Osteoblast (primary cell): ENCODE data around the gene KIF23. TPM values are rescaled to one million over a fixed set of nuclear protein-coding genes. Genes with fewer than 3 reads are reported as not detected.
A peak's percentile ranks its signal among the peaks of the same experiment; 100 is the strongest.

ENCODE experiments used
- DNase-seq: peaks from one replicate; pipeline ENCODE4 v3.0.0; 2011; ENCODE audit warnings: low spot score, mixed read lengths; ENCODE audit not compliant: insufficient read length; ENCODE audit errors: missing footprints
- H2AFZ ChIP-seq: 2 replicates; pipeline ENCODE4 v1.6.0; 2011; ENCODE audit warnings: mild to moderate bottlenecking, low read length
- H3K27ac ChIP-seq: 2 replicates; pipeline ENCODE4 v1.5.1; 2011; ENCODE audit warnings: mild to moderate bottlenecking, low read depth, low read length, moderate library complexity
- H3K27me3 ChIP-seq: 2 replicates; pipeline ENCODE4 v1.6.0; 2012; ENCODE audit warnings: mild to moderate bottlenecking, control low read depth, inconsistent platforms, low read length, moderate library complexity; ENCODE audit not compliant: insufficient read depth
- H3K36me3 ChIP-seq: 2 replicates; pipeline ENCODE4 v1.5.1; 2011; ENCODE audit warnings: mild to moderate bottlenecking, low read length, control low read depth, moderate library complexity; ENCODE audit not compliant: insufficient read depth
- H3K4me1 ChIP-seq: 2 replicates; pipeline ENCODE4 v1.5.1; 2011; ENCODE audit warnings: mild to moderate bottlenecking, low read length, control low read depth, moderate library complexity; ENCODE audit not compliant: insufficient read depth
- H3K4me2 ChIP-seq: 2 replicates; pipeline ENCODE4 v1.6.0; 2011; ENCODE audit warnings: mild to moderate bottlenecking, low read length; ENCODE audit not compliant: insufficient read depth
- H3K4me3 ChIP-seq: fragments of 200-600 bp; sonication (generic); 3 replicates; pipeline ENCODE4 v1.5.1; 2012; ENCODE audit warnings: mild to moderate bottlenecking, low read length, inconsistent platforms; ENCODE audit not compliant: insufficient read depth
- H3K79me2 ChIP-seq: 2 replicates; pipeline ENCODE4 v1.6.0; 2012; ENCODE audit warnings: mild to moderate bottlenecking, low read length, control low read depth, inconsistent platforms; ENCODE audit not compliant: insufficient read depth
- H3K9me3 ChIP-seq: 2 replicates; pipeline ENCODE4 v1.5.1; 2011; ENCODE audit warnings: low read depth, low read length, control low read depth
- H4K20me1 ChIP-seq: 2 replicates; pipeline ENCODE4 v1.6.0; 2012; ENCODE audit warnings: mild to moderate bottlenecking, low read length, control low read depth; ENCODE audit not compliant: insufficient read depth
- total RNA-seq: library from RNA; depleted of rRNA; stranded (reverse); fragments of >200 nt; gene quantifications from 2 replicates; pipeline ENCODE4 v1.2.3, GENCODE V29; 2012
- TF ChIP-seq, protein P1 (sequence below): IDR thresholded peaks from 2 replicates; pipeline ENCODE4 v1.5.1; 2011; ENCODE audit warnings: mild to moderate bottlenecking, low read depth, low read length, moderate library complexity; ENCODE audit errors: extremely low read depth

The KIF23 gene
- total RNA-seq, 1 donor, result 8.3 TPM

DNA sequence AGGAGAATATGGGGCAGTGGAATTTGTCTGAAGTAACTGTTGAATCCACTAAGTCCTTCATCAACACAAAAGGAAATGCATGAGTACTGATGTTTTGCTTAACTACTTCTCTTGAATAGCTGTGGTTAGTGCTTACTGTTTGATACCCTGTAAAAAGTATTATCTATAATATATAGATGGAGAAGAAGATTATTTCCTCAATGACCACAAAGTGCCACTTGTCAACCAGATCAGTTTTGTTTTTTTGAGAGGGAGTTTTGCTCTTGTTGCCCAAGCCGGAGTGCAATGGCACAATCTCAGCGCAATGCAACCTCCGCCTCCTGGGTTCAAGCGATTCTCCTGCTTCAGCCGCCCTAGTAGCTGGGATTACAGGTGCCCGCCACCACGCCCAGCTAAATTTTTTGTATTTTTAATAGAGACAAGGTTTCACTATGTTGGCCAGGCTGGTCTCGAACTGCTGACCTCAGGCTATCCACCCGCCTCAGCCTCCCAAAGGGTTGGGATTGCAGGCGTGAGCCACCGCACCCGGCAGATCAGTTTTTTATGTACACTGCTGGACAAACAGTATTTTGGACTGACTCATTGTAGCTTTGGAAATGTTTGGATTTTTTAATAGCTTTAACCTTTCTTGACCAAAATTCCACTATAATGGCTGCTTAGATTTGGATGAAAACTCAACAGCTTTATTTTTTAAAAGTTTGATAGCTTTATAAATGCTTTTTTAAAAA is 37.0 kb downstream of the KIF23 start:
- peaks cover 35% of the 10 kb centered on the region for H3K79me2 ChIP-seq
- H3K27me3 ChIP-seq, result no peaks in the 10 kb centered on the region
- peak overlapping the region; percentile 79 for H3K27ac ChIP-seq
- no peak overlapping the region for H3K4me3 ChIP-seq
- peak; percentile 56 for DNase-seq
- H4K20me1 ChIP-seq, result peaks cover 32% of the 10 kb centered on the region
- peak overlapping the region; percentile 100 for H3K4me2 ChIP-seq
- H2AFZ ChIP-seq, result no peak overlapping the region
- TF ChIP-seq, protein P1, sequence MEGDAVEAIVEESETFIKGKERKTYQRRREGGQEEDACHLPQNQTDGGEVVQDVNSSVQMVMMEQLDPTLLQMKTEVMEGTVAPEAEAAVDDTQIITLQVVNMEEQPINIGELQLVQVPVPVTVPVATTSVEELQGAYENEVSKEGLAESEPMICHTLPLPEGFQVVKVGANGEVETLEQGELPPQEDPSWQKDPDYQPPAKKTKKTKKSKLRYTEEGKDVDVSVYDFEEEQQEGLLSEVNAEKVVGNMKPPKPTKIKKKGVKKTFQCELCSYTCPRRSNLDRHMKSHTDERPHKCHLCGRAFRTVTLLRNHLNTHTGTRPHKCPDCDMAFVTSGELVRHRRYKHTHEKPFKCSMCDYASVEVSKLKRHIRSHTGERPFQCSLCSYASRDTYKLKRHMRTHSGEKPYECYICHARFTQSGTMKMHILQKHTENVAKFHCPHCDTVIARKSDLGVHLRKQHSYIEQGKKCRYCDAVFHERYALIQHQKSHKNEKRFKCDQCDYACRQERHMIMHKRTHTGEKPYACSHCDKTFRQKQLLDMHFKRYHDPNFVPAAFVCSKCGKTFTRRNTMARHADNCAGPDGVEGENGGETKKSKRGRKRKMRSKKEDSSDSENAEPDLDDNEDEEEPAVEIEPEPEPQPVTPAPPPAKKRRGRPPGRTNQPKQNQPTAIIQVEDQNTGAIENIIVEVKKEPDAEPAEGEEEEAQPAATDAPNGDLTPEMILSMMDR, result no peak
- H3K4me1 ChIP-seq, result peaks cover 30% of the 10 kb centered on the region
- H3K36me3 ChIP-seq, result peaks cover 46% of the 10 kb centered on the region
- H3K9me3 ChIP-seq, result no peaks in the 10 kb centered on the region

DNA sequence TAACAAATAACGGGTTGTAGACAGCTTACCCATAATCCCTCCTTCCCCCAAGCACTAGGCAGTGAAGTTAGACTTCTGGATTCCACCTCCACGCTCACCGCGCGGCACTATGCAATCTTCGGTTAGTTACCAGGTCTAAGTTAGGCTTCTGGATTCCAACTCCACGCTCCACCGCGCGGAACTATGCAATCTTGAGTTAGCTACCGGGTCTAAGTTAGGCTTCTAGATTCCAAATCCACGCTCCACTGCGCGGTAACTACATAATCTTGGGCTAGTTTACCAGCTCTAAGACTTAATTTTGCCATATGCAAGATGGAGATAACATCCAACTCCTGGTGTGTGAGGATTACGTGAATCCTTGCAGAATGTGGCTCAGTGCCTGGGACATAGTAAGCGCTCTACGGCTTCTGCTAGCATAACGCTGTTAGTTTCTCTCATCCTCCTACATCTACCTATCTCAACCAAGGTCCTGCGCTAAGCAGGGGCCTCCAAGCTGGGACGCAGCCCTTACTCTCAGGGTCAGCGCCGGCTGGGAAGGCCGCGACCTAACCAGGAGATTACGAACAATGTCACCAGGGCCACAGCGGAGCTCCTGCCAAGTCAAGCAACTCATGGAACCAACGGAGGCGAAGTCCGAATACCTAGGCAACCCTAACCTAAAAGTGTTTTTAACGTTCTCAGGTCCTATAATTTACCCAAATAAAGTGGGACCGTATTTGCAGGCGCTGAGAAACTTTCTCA is 38.0 kb downstream of the KIF23 start:
- Histone ChIP-seq H3K79me2 (peaks cover 38% of the 10 kb centered on the region), H2AFZ (peak overlapping the region; percentile 95), H3K9me3 (no peaks in the 10 kb centered on the region), H4K20me1 (peaks cover 40% of the 10 kb centered on the region), H3K4me3 (peak overlapping the region; percentile 97), H3K36me3 (peaks cover 45% of the 10 kb centered on the region), H3K4me2 (peak overlapping the region; percentile 100), H3K27me3 (no peaks in the 10 kb centered on the region), H3K27ac (peak overlapping the region; percentile 79), H3K4me1 (peaks cover 30% of the 10 kb centered on the region)
- DNase-seq, result no peak
- TF ChIP-seq, protein P1, result no peak

DNA sequence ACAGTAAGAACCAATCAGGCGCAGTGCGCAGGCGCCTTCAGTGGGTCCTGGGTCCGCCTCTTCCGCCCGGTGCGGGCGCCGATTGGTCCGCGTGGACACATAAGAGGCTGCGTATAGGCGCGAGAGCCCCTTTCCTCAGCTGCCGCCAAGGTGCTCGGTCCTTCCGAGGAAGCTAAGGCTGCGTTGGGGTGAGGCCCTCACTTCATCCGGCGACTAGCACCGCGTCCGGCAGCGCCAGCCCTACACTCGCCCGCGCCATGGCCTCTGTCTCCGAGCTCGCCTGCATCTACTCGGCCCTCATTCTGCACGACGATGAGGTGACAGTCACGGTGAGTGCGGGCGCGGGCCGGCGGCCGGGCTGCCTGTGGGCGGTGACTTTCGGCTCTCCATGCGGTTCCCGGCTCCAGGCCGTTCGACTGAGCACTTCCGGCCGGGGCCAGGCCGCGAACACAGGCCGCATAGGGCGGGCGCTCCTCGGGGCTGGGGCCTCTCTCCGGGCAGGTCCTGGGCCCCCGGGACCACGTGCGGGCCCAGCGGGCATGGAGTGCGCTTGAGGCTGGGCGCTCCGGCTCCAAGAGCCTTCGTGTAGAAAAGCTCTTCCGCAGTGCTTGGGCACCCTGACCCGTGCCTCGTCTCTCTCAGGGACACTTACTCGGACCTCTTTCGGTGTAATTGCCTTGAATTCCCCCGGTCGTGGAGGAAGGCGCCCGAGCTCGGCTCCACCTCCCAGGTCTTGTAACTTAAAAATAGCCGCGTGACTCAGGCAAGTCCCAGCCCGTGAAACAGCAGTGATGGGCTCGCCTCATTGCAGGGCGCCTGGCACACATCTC is 38.8 kb downstream of the KIF23 start, which contains the start of gene RPLP1:
TSS of gene RPLP1 (plus strand) at position 127 of the 830 bp plus-strand sequence. CDS start at position 258, 131 bp downstream.
- Histone ChIP-seq H4K20me1 (peaks cover 48% of the 10 kb centered on the region), H3K27me3 (no peaks in the 10 kb centered on the region), H2AFZ (peak within 1 kb of the TSS; percentile 95), H3K4me2 (peak within 1 kb of the TSS; percentile 100), H3K79me2 (peaks cover 38% of the 10 kb centered on the region), H3K4me1 (peaks cover 30% of the 10 kb centered on the region), H3K9me3 (no peaks in the 10 kb centered on the region), H3K36me3 (peaks cover 45% of the 10 kb centered on the region), H3K4me3 (peak within 1 kb of the TSS; percentile 97), H3K27ac (peak within 1 kb of the TSS; percentile 79)
- DNase-seq, result peak; percentile 97
- TF ChIP-seq, protein P1, result no peak
